GM18909 (cell line): ENCODE data around the gene PTMA.
"Not testable (repeated sequence)": the region's sequence is repeated elsewhere in the genome, so short reads cannot be mapped to it uniquely, and the experiment has no call there.

ENCODE experiments used
- ATAC-seq: cut with Tn5 transposase; IDR thresholded peaks from one replicate; pipeline ENCODE4 v1.9.1; 2021; ENCODE audit warnings: mild to moderate bottlenecking; ENCODE audit not compliant: unreplicated experiment, poor library complexity

Gene PTMA

GRCh38 chr2:231748153-231748896, 40.0 kb downstream of the PTMA start:
- ATAC-seq, result not testable (repeated sequence)

DNA sequence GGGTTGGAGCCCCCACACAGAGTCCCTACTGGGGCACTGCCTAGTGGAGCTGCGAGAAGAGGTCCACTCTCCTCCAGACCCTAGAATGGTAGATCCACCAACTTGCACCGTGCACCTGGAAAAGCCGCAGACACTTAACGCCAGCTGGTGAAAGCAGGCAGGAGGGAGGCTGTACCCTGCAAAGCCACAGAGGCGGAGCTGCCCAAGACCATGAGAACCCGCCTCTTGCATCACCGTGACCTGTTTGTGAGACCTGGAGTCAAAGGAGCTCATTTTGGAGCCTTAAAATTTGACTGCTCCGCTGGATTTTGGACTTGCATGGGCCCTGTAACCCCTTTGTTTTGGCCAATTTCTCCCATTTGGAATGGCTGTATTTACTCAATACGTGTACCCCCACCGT, 40.7 kb downstream of the PTMA start:
- ATAC-seq, result not testable (repeated sequence)

DNA sequence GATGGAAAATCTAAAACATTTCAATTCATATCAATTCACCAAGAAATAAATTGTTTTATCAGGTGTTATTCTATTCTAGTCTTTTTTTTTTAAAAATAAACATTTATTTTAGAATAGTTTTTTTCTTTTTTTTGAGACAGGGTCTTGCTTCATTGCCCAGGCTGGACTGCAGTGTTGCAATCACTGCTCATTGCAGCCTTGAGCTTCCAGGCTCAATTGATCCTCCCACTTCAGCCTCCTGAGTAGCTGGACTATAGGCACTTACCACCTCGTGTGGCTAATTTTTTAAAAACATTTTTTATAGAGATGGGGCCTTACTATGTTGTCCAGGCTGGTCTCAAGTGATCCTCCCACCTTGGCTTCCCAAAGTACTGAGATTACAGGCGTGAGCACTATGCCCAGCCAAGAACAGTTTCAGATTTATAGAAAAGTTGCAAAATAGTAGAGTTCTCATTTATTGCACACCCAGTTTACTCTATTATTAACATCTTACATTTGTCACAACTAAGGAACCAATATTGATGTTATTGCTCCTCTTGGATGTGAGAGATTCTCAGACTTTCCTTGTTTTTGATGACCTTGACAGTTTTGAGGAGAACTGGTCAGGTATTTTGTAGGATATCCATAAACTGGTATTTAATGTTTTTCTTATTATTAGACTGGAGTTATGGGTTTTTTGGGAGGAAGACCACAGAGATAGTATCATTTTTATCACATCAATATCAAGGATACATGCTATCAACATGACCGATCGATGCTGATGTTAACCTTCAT, 42.9 kb downstream of the PTMA start:
- ATAC-seq, result no peak

DNA sequence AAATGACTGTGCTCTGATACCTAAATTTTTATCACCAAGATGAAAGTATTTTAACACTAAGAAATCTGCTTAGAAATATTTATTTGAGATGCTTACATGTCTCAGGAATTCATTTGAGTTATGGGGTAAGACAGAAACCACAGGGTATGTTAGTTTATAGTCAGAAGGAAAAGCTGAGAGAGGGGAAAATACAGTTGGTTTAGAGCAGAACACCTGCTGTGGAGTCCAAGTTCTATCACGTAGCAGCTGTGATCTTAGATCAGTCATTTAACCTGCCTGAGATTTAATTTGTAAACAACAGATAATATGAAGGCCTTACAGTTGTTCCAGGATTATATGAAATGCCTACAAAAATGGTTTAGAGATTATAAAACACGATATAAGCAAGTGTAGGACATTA, 43.7 kb downstream of the PTMA start:
- no peak for ATAC-seq

DNA sequence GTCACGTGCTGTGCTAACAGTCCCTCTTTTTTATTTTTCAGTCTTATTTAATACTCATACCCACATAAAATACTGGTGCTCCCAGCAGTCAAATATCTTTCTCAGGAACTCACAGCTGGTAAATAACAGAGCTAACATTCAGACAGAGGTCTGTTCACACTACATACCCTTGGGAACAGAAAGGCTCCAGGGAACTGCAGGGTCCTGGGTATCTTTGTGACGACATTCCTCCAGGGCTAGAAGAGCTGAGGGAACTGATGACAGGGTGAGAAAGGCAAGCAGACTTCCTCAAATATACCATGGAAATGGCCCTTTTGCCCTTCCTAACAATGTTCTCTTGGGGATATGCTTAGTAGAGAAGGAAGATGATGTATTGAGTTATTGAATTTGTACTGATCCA, 53.4 kb downstream of the PTMA start:
- no peak for ATAC-seq
